GM18498 (cell line): Measurements from ENCODE around the gene TRIM54.
"Not testable (repeated sequence)": the region's sequence is repeated elsewhere in the genome, so short reads cannot be mapped to it uniquely, and the experiment has no call there.

ENCODE experiments used
- ATAC-seq: cut with Tn5 transposase; IDR thresholded peaks from one replicate; pipeline ENCODE4 v1.9.1; 2021; ENCODE audit warnings: mild to moderate bottlenecking, moderate library complexity; ENCODE audit not compliant: unreplicated experiment

Gene TRIM54

GRCh38 chr2:27281442-27281841 lies 787 bp upstream of the TRIM54 start:
- no peak for ATAC-seq

- no peak for ATAC-seq
Observed at GRCh38 chr2:27282892-27283291, 663 bp downstream of the TRIM54 start.

- ATAC-seq = no peak
Observed at GRCh38 chr2:27284996-27285395, 2.8 kb downstream of the TRIM54 start.

GRCh38 chr2:27285481-27285880 lies 3.3 kb downstream of the TRIM54 start:
- ATAC-seq = no peak

- no peak for ATAC-seq
Observed at GRCh38 chr2:27288610-27289009, 6.4 kb downstream of the TRIM54 start.

- ATAC-seq = no peak
Observed at GRCh38 chr2:27290549-27290948, 8.3 kb downstream of the TRIM54 start.

GRCh38 chr2:27291865-27292264 lies 9.6 kb downstream of the TRIM54 start:
- no peak for ATAC-seq

- ATAC-seq = no peak
Observed at GRCh38 chr2:27294928-27295327, 12.7 kb downstream of the TRIM54 start.

GRCh38 chr2:27296481-27296880 lies 14.3 kb downstream of the TRIM54 start:
- ATAC-seq = no peak

GRCh38 chr2:27297195-27297594 lies 15.0 kb downstream of the TRIM54 start:
- ATAC-seq = no peak

- no peak for ATAC-seq
Observed at GRCh38 chr2:27298391-27299080, 16.3 kb downstream of the TRIM54 start.

GRCh38 chr2:27300606-27301005 lies 18.4 kb downstream of the TRIM54 start:
- ATAC-seq = not testable (repeated sequence)

GRCh38 chr2:27303093-27304025 lies 21.1 kb downstream of the TRIM54 start:
- ATAC-seq = no peak

- ATAC-seq = no peak
Observed at GRCh38 chr2:27304488-27305240, 22.4 kb downstream of the TRIM54 start.

- no peak for ATAC-seq
Observed at GRCh38 chr2:27305516-27305915, 23.3 kb downstream of the TRIM54 start.

GRCh38 chr2:27306136-27306535 lies 23.9 kb downstream of the TRIM54 start:
- no peak for ATAC-seq

- ATAC-seq = no peak
Observed at GRCh38 chr2:27306573-27307286, 24.5 kb downstream of the TRIM54 start.

GRCh38 chr2:27307287-27307544 lies 25.0 kb downstream of the TRIM54 start:
- ATAC-seq = no peak

GRCh38 chr2:27307545-27308358 lies 25.5 kb downstream of the TRIM54 start:
- ATAC-seq = no peak

- ATAC-seq = no peak
Observed at GRCh38 chr2:27308359-27308881, 26.2 kb downstream of the TRIM54 start, which contains the start of gene UCN. UCN (minus strand) TSS chr2:27308445; CDS start chr2:27307895, 550 bp downstream.
